GM04504 (cell line): Measurements from ENCODE around the gene NRXN3.

Experiments used
- DNase-seq: peaks from one replicate; pipeline ENCODE4 v3.0.0-alpha.2; 2012; ENCODE audit warnings: low read depth

Gene NRXN3

GRCh38 chr14:78710963-78711362, 540.8 kb downstream of the NRXN3 start:
- no peak for DNase-seq

- DNase-seq = no peak
These were observed 543.5 kb downstream of the NRXN3 start for GRCh38 chr14:78713716-78714115.

GRCh38 chr14:78714711-78715110, 544.5 kb downstream of the NRXN3 start:
- no peak for DNase-seq

GRCh38 chr14:78721756-78722480, 551.7 kb downstream of the NRXN3 start:
- DNase-seq = no peak

GRCh38 chr14:78725086-78725485, 554.9 kb downstream of the NRXN3 start:
- DNase-seq = no peak

GRCh38 chr14:78737116-78737515, 566.9 kb downstream of the NRXN3 start:
- no peak for DNase-seq

- DNase-seq = no peak
These were observed 567.4 kb downstream of the NRXN3 start for GRCh38 chr14:78737601-78738000.

GRCh38 chr14:78746086-78746595, 576.0 kb downstream of the NRXN3 start:
- no peak for DNase-seq

GRCh38 chr14:78747813-78748212, 577.6 kb downstream of the NRXN3 start:
- no peak for DNase-seq

- DNase-seq = no peak
These were observed 582.5 kb downstream of the NRXN3 start for GRCh38 chr14:78752518-78753188.

- no peak for DNase-seq
These were observed 583.9 kb downstream of the NRXN3 start for GRCh38 chr14:78754059-78754458.

- DNase-seq = no peak
These were observed 588.2 kb downstream of the NRXN3 start for GRCh38 chr14:78758333-78758732.

- no peak for DNase-seq
These were observed 592.2 kb downstream of the NRXN3 start for GRCh38 chr14:78762331-78762730.

GRCh38 chr14:78763746-78764145, 593.6 kb downstream of the NRXN3 start:
- DNase-seq = no peak

- DNase-seq = no peak
These were observed 594.1 kb downstream of the NRXN3 start for GRCh38 chr14:78764240-78764639.

GRCh38 chr14:78764645-78765044, 594.5 kb downstream of the NRXN3 start:
- no peak for DNase-seq

- DNase-seq = no peak
These were observed 597.3 kb downstream of the NRXN3 start for GRCh38 chr14:78767436-78767835.

GRCh38 chr14:78782551-78782950, 612.4 kb downstream of the NRXN3 start:
- DNase-seq = no peak

- DNase-seq = no peak
These were observed 615.1 kb downstream of the NRXN3 start for GRCh38 chr14:78785265-78785664.

GRCh38 chr14:78788467-78789360, 618.5 kb downstream of the NRXN3 start:
- no peak for DNase-seq

GRCh38 chr14:78790271-78790670, 620.1 kb downstream of the NRXN3 start:
- DNase-seq = no peak

GRCh38 chr14:78798757-78799156, 628.6 kb downstream of the NRXN3 start:
- no peak for DNase-seq

- no peak for DNase-seq
These were observed 635.4 kb downstream of the NRXN3 start for GRCh38 chr14:78805570-78805969.
